IMR-90 (cell line): ENCODE results near the gene PRXL2B. TPM values are rescaled to one million over a fixed set of nuclear protein-coding genes. Genes with fewer than 3 reads are reported as not detected.

Experiments
- ATAC-seq: fragments of 200-7000 bp; cut with Tn5 transposase; 2 replicates; pipeline ENCODE4 v1.9.1; 2020; ENCODE audit warnings: low read depth, mild to moderate bottlenecking, moderate library complexity
- BruUV-seq: library from RNA; stranded (reverse); fragments of 400-500 nt; replicated peaks from 2 replicates; lab custom pipeline; 2021; lab: Mats Ljungman, UMichigan
- CTCF ChIA-PET: fragments of 300-600 bp; formaldehyde crosslinking; extraction: SDS; loops from one replicate; lab custom pipeline; 2021; ENCODE audit warnings: antibody characterized with exemption; lab: Yijun Ruan, JAX
- POLR2A ChIA-PET: fragments of 300-600 bp; sonication (Branson Sonifier 250); formaldehyde crosslinking; loops from one replicate; lab custom pipeline; 2022; ENCODE audit warnings: antibody characterized with exemption; ENCODE audit not compliant: unreplicated experiment; lab: Charles Lee
- DNase-seq: peaks from one replicate; pipeline ENCODE4 v3.0.0; 2013
- H2AFZ ChIP-seq: replicated peaks from 2 replicates; pipeline ENCODE3; 2013; ENCODE audit warnings: low read length, mild to moderate bottlenecking; ENCODE audit not compliant: poor library complexity
- H2AK5ac ChIP-seq: 2 replicates; pipeline ENCODE4 v1.6.1; 2013; ENCODE audit warnings: low read depth, low read length, inconsistent platforms
- H2AK9ac ChIP-seq: replicated peaks from 2 replicates; pipeline ENCODE3; 2013; ENCODE audit warnings: mild to moderate bottlenecking, low read depth, low read length, moderate library complexity; ENCODE audit not compliant: poor library complexity
- H2BK120ac ChIP-seq: 2 replicates; pipeline ENCODE4 v1.6.1; 2013; ENCODE audit warnings: low read depth, low read length, inconsistent platforms
- H2BK15ac ChIP-seq: 3 replicates; pipeline ENCODE4 v1.6.1; 2013; ENCODE audit warnings: low read depth, low read length, inconsistent platforms
- H2BK20ac ChIP-seq: 2 replicates; pipeline ENCODE4 v1.6.1; 2013; ENCODE audit warnings: low read depth, mild to moderate bottlenecking, inconsistent platforms, low read length, moderate library complexity
- H2BK5ac ChIP-seq: 2 replicates; pipeline ENCODE4 v1.6.1; 2013; ENCODE audit warnings: mild to moderate bottlenecking, low read depth, low read length, inconsistent platforms; ENCODE audit not compliant: poor library complexity, severe bottlenecking
- H3K14ac ChIP-seq: replicated peaks from 2 replicates; pipeline ENCODE4 v1.6.1; 2013; ENCODE audit warnings: low read depth, low read length, inconsistent platforms
- H3K18ac ChIP-seq: 2 replicates; pipeline ENCODE4 v1.6.1; 2013; ENCODE audit warnings: low read depth, low read length, control low read depth
- H3K23ac ChIP-seq: 2 replicates; pipeline ENCODE4 v1.6.1; 2013; ENCODE audit warnings: low read depth, low read length, inconsistent platforms
- H3K27ac ChIP-seq: 2 replicates; pipeline ENCODE4 v1.5.1; 2013; ENCODE audit warnings: mild to moderate bottlenecking, control low read depth, low read length; ENCODE audit not compliant: insufficient read depth
- H3K27me3 ChIP-seq: 2 replicates; pipeline ENCODE4 v1.6.1; 2013; ENCODE audit warnings: low read length; ENCODE audit not compliant: control insufficient read depth, insufficient read depth
- H3K36me3 ChIP-seq: 2 replicates; pipeline ENCODE4 v1.6.1; 2013; ENCODE audit warnings: low read length, mixed read lengths; ENCODE audit not compliant: control insufficient read depth, insufficient read depth
- H3K4ac ChIP-seq: 2 replicates; pipeline ENCODE4 v1.6.1; 2013; ENCODE audit warnings: low read depth, low read length, inconsistent platforms
- H3K4me1 ChIP-seq: 2 replicates; pipeline ENCODE4 v1.6.1; 2013; ENCODE audit warnings: low read length, mixed read lengths; ENCODE audit not compliant: control insufficient read depth, insufficient read depth
- H3K4me2 ChIP-seq: 2 replicates; pipeline ENCODE4 v1.6.1; 2013; ENCODE audit warnings: low read depth, mild to moderate bottlenecking, control low read depth, low read length, moderate library complexity
- H3K4me3 ChIP-seq: 2 replicates; pipeline ENCODE4 v1.5.1; 2013; ENCODE audit warnings: low read depth, mild to moderate bottlenecking, control low read depth, low read length, moderate library complexity; ENCODE audit not compliant: insufficient read depth
- H3K56ac ChIP-seq: 2 replicates; pipeline ENCODE4 v1.6.1; 2013; ENCODE audit warnings: low read length, inconsistent platforms; ENCODE audit not compliant: insufficient read depth; ENCODE audit errors: extremely low read depth
- H3K79me1 ChIP-seq, 2 experiments: 2 replicates each; pipeline ENCODE4 v1.6.1; 2013; ENCODE audit warnings: low read length in 2 of 2, inconsistent platforms in 1 of 2, low read depth in 1 of 2
- H3K9ac ChIP-seq: 2 replicates; pipeline ENCODE4 v1.6.1; 2013; ENCODE audit warnings: low read depth, low read length, control low read depth
- H3K9me1 ChIP-seq: 2 replicates; pipeline ENCODE4 v1.6.1; 2013; ENCODE audit warnings: low read length, inconsistent platforms; ENCODE audit not compliant: insufficient read depth
- H3K9me3 ChIP-seq: 2 replicates; pipeline ENCODE4 v1.6.1; 2013; ENCODE audit warnings: low read length; ENCODE audit not compliant: control insufficient read depth, insufficient read depth
- H4K20me1 ChIP-seq: 2 replicates; pipeline ENCODE4 v1.6.1; 2013; ENCODE audit warnings: low read length, inconsistent platforms; ENCODE audit not compliant: insufficient read depth
- H4K5ac ChIP-seq: 2 replicates; pipeline ENCODE4 v1.6.1; 2013; ENCODE audit warnings: mild to moderate bottlenecking, low read depth, low read length, control low read depth
- H4K8ac ChIP-seq, 2 experiments: 2 replicates each; pipeline ENCODE4 v1.6.1; 2013; ENCODE audit warnings: low read depth in 2 of 2, low read length in 2 of 2, control low read depth in 1 of 2, inconsistent platforms in 1 of 2
- H4K91ac ChIP-seq: 2 replicates; pipeline ENCODE4 v1.6.1; 2013; ENCODE audit warnings: low read depth, low read length, inconsistent platforms; ENCODE audit not compliant: insufficient read depth
- CHD1 ChIP-seq: IDR thresholded peaks from 2 replicates; pipeline ENCODE4 v1.6.1; 2012; ENCODE audit warnings: low read depth, low read length, improper control_type of control experiment
- WGBS, 2 experiments: methylation state at CpG; one replicate each; pipeline versions ENCODE4 v1.1.5 to v1.1.7; 2013; ENCODE audit warnings: missing lambda C conversion rate in 2 of 2; ENCODE audit not compliant: insufficient read length in 1 of 2; ENCODE audit errors: extremely low coverage in 2 of 2; 5-methylcytosine and 5-hydroxymethylcytosine counted together
- dilution Hi-C: fragments of 300-500 bp; cut with HindIII; formaldehyde crosslinking; loops from one replicate; pipeline ENCODE4 v1.14.3; 2018; ENCODE audit warnings: low sequenced_read_pairs; ENCODE audit not compliant: unreplicated experiment
- in situ Hi-C: fragments of 300-500 bp; cut with MboI; formaldehyde crosslinking; loops from 3 replicates; pipeline ENCODE4 v1.14.3; 2019; ENCODE audit warnings: low sequenced_read_pairs, inconsistent platforms, mixed read lengths
- intact Hi-C: fragments of 100-400 bp; cut with micrococcal nuclease; formaldehyde crosslinking; loops from 2 replicates; pipeline ENCODE4 v1.10.0; 2022
- polyA plus RNA-seq, 3 experiments: library from polyadenylated mRNA; depleted of rRNA; stranded (reverse); fragments of >200 nt; gene quantifications; 2 replicates each; pipeline ENCODE4 v1.2.3, GENCODE V29; 2012; ENCODE audit warnings: low replicate concordance in 1 of 3
- total RNA-seq: library from RNA; depleted of rRNA; stranded (reverse); fragments of >200 nt; gene quantifications from 2 replicates; pipeline ENCODE4 v1.2.3, GENCODE V29; 2012

PRXL2B gene
- total and polyA plus RNA-seq, 2 of the 4 experiments (the other 2 are of a cell fraction), result 10.9 to 22.3 TPM

GRCh38 chr1:2558861-2559260 lies 27.7 kb upstream of the PRXL2B start:
- H3K36me3 ChIP-seq, result no peaks in the 10 kb centered on the region
- no peaks in the 10 kb centered on the region for H3K9me1 ChIP-seq
- ATAC-seq (no peak), DNase-seq (no peak)
- H4K5ac ChIP-seq, result no peak overlapping the region
- no peak overlapping the region for H3K4me3 ChIP-seq
- H3K79me1 ChIP-seq, result no peaks in the 10 kb centered on the region
- 60% methylated on average over 2 of the region's 6 CpGs; no CpG with 5 or more reads in 1 of the 2 experiments for WGBS, 2 experiments
- no peak overlapping the region for H2BK5ac ChIP-seq
- no peak overlapping the region for H2BK15ac ChIP-seq
- no peak overlapping the region for H4K8ac ChIP-seq
- no peak overlapping the region for H2AFZ ChIP-seq
- H3K23ac ChIP-seq, result no peak overlapping the region
- no peak overlapping the region for H3K27ac ChIP-seq
- H2BK120ac ChIP-seq, result no peak overlapping the region
- dilution Hi-C loops, result no loop called here
- no peak overlapping the region for H2AK9ac ChIP-seq
- H2AK5ac ChIP-seq, result no peak overlapping the region
- ChIA-PET POLR2A (no interaction called here), CTCF (no interaction called here)
- TF ChIP-seq CHD1, result no peak
- intact Hi-C loops, result no loop called here
- no peak overlapping the region for H3K9ac ChIP-seq
- no peak overlapping the region for H3K4ac ChIP-seq
- H3K14ac ChIP-seq, result no peak overlapping the region
- H3K27me3 ChIP-seq, result peaks cover 3% of the 10 kb centered on the region; the same call in 1 of the 2 replicates
- no peak overlapping the region for H3K4me2 ChIP-seq
- no peak overlapping the region for H3K56ac ChIP-seq
- H2BK20ac ChIP-seq, result no peak overlapping the region
- no peaks in the 10 kb centered on the region for H3K9me3 ChIP-seq
- H4K20me1 ChIP-seq, result no peaks in the 10 kb centered on the region
- H3K18ac ChIP-seq, result no peak overlapping the region
- no peak overlapping the region for H4K91ac ChIP-seq
- in situ Hi-C loops, result no loop called here
- BruUV-seq, result no TSS peak
- H3K4me1 ChIP-seq, result no peaks in the 10 kb centered on the region
